C4-2B (cell line): ENCODE measurements around the gene ISL2.

Experiments used
- ZFX ChIP-seq: fragments of 450-650 bp; IDR thresholded peaks from 2 replicates; pipeline ENCODE4 v1.6.1; 2017
- TF ChIP-seq, protein P1 (sequence below): fragments of 450-650 bp; conservative IDR thresholded peaks from 2 replicates; pipeline ENCODE4 v1.5.1; 2017; ENCODE audit warnings: mild to moderate bottlenecking

DNA sequence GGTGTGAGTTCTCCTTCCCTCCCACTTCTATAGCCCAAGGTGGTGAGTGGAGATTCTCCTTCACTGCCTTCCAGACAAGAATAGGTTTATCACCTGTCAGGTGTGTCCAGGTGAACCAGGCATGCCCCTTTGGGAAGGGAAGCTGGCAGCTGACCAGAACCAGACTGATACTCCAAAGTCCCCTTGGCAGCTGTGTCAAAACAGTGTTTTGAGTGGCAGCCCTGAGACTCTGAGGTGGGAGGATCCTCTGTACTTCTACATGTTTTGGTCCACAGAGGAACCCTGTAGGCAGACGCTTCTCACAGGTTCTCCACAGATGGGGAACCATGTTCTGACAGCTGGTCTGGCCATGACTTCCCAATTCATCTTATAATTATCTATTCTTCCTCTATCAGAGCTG is 30.1 kb downstream of the ISL2 start:
- TF ChIP-seq, protein P1, sequence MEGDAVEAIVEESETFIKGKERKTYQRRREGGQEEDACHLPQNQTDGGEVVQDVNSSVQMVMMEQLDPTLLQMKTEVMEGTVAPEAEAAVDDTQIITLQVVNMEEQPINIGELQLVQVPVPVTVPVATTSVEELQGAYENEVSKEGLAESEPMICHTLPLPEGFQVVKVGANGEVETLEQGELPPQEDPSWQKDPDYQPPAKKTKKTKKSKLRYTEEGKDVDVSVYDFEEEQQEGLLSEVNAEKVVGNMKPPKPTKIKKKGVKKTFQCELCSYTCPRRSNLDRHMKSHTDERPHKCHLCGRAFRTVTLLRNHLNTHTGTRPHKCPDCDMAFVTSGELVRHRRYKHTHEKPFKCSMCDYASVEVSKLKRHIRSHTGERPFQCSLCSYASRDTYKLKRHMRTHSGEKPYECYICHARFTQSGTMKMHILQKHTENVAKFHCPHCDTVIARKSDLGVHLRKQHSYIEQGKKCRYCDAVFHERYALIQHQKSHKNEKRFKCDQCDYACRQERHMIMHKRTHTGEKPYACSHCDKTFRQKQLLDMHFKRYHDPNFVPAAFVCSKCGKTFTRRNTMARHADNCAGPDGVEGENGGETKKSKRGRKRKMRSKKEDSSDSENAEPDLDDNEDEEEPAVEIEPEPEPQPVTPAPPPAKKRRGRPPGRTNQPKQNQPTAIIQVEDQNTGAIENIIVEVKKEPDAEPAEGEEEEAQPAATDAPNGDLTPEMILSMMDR, result no peak
- TF ChIP-seq ZFX, result no peak
